ENCODE results near the gene AKT2. TPM values are rescaled to one million over a fixed set of nuclear protein-coding genes. Genes with fewer than 3 reads are reported as not detected.

AKT2 gene
- total RNA-seq, 3 donors from 2014 or later: 98.4 to 139 (median 103) TPM

GRCh38 chr19:40243181-40243580, 42.0 kb downstream of the AKT2 start:
- intact Hi-C loops (cut with DNase I, micrococcal nuclease): no loop called here
- Histone ChIP-seq H3K36me3 (ENCODE audit: low read depth) (no peaks in the 10 kb centered on the region), H3K4me1 (ENCODE audit: low read depth) (no peaks in the 10 kb centered on the region), H3K9me3 (no peaks in the 10 kb centered on the region), H3K4me3 (no peak overlapping the region)
- DNase-seq: no peak
- no peak for TF ChIP-seq CTCF (IDR thresholded peaks at IDR 0.05)
- ATAC-seq: no peak

- H3K4me3 ChIP-seq: no peak overlapping the region
- H3K36me3 ChIP-seq (ENCODE audit: low read depth): no peaks in the 10 kb centered on the region
- no peaks in the 10 kb centered on the region for H3K9me3 ChIP-seq
- H3K4me1 ChIP-seq (ENCODE audit: low read depth): no peaks in the 10 kb centered on the region
- TF ChIP-seq CTCF (IDR thresholded peaks at IDR 0.05): no peak
- ATAC-seq: no peak
- no peak for DNase-seq
- intact Hi-C loops (cut with DNase I, micrococcal nuclease): no loop called here
Measured at GRCh38 chr19:40242480-40242879, 42.7 kb downstream of the AKT2 start.

- DNase-seq: no peak
- Histone ChIP-seq H3K4me1 (ENCODE audit: low read depth) (no peaks in the 10 kb centered on the region), H3K4me3 (no peak overlapping the region), H3K36me3 (ENCODE audit: low read depth) (peaks cover 2% of the 10 kb centered on the region), H3K9me3 (no peaks in the 10 kb centered on the region)
- intact Hi-C loops (cut with DNase I, micrococcal nuclease): no loop called here
- ATAC-seq: no peak
- TF ChIP-seq CTCF (IDR thresholded peaks at IDR 0.05): no peak
Measured at GRCh38 chr19:40241809-40242384, 43.2 kb downstream of the AKT2 start.

- no peaks in the 10 kb centered on the region for H3K9me3 ChIP-seq
- peaks cover 6% of the 10 kb centered on the region for H3K36me3 ChIP-seq (ENCODE audit: low read depth)
- ATAC-seq (no peak), DNase-seq (no peak)
- no peak for TF ChIP-seq CTCF (IDR thresholded peaks at IDR 0.05)
- no peaks in the 10 kb centered on the region for H3K4me1 ChIP-seq (ENCODE audit: low read depth)
- no peak overlapping the region for H3K4me3 ChIP-seq
- intact Hi-C loops (cut with DNase I, micrococcal nuclease): no loop called here
Measured at GRCh38 chr19:40241125-40241808, 43.9 kb downstream of the AKT2 start.

GRCh38 chr19:40240332-40240731, 44.8 kb downstream of the AKT2 start:
- TF ChIP-seq CTCF (IDR thresholded peaks at IDR 0.05): no peak

More at GRCh38 chr19:40240332-40240731, 44.8 kb downstream of the AKT2 start:
- intact Hi-C loops (cut with DNase I, micrococcal nuclease): no loop called here
- no peaks in the 10 kb centered on the region for H3K4me1 ChIP-seq (ENCODE audit: low read depth)
- peaks cover 12% of the 10 kb centered on the region for H3K36me3 ChIP-seq (ENCODE audit: low read depth)
- no peak overlapping the region for H3K4me3 ChIP-seq
- DNase-seq: no peak
- ATAC-seq: no peak
- no peaks in the 10 kb centered on the region for H3K9me3 ChIP-seq

Measured in mucosa of descending colon (tissue), 3 donors.